MM.1S (cell line): Measurements from ENCODE around the gene ARL6.

Experiments used
- DNase-seq: peaks from one replicate; pipeline ENCODE4 v3.0.0-alpha.2; 2015
- H2AFZ ChIP-seq: fragments of 300-600 bp; sonication (generic); 2 replicates; pipeline ENCODE4 v1.6.0; 2016; ENCODE audit warnings: antibody characterized with exemption, low read length
- H3F3A ChIP-seq: fragments of 300-600 bp; sonication (generic); 2 replicates; pipeline ENCODE4 v1.6.1; 2016; ENCODE audit warnings: mild to moderate bottlenecking, antibody characterized with exemption, low read length, moderate library complexity, mixed read lengths; ENCODE audit not compliant: insufficient read depth
- H3K27ac ChIP-seq: fragments of 300-600 bp; sonication (generic); 2 replicates; pipeline ENCODE4 v1.5.1; 2016; ENCODE audit warnings: mild to moderate bottlenecking, low read length
- H3K27me3 ChIP-seq: fragments of 300-600 bp; sonication (generic); replicated peaks from 2 replicates; pipeline ENCODE4 v1.6.0; 2016; ENCODE audit warnings: low read length; ENCODE audit not compliant: insufficient read depth
- H3K36me3 ChIP-seq: fragments of 300-600 bp; sonication (generic); replicated peaks from 2 replicates; pipeline ENCODE4 v1.6.1; 2016; ENCODE audit warnings: mild to moderate bottlenecking, low read length, mixed read lengths; ENCODE audit not compliant: insufficient read depth
- H3K4me1 ChIP-seq: fragments of 300-600 bp; sonication (generic); 2 replicates; pipeline ENCODE4 v1.6.1; 2016; ENCODE audit warnings: low read length, mixed read lengths
- H3K4me2 ChIP-seq: fragments of 300-600 bp; sonication (generic); 2 replicates; pipeline ENCODE4 v1.6.0; 2016; ENCODE audit warnings: low read depth, low read length
- H3K4me3 ChIP-seq: fragments of 300-600 bp; sonication (generic); 2 replicates; pipeline ENCODE4 v1.5.1; 2016; ENCODE audit warnings: low read length, mixed read lengths
- H3K79me2 ChIP-seq: fragments of 300-600 bp; sonication (generic); 2 replicates; pipeline ENCODE4 v1.6.1; 2016; ENCODE audit warnings: mixed run types, low read length, mixed read lengths
- H3K9ac ChIP-seq: fragments of 300-600 bp; sonication (generic); 2 replicates; pipeline ENCODE4 v1.6.1; 2016; ENCODE audit warnings: low read length, mixed read lengths
- H3K9me2 ChIP-seq: fragments of 300-600 bp; sonication (generic); replicated peaks from 2 replicates; pipeline ENCODE4 v1.6.1; 2016; ENCODE audit warnings: mild to moderate bottlenecking, low read length, mixed read lengths; ENCODE audit not compliant: insufficient read depth
- H3K9me3 ChIP-seq: fragments of 300-600 bp; sonication (generic); replicated peaks from 2 replicates; pipeline ENCODE4 v1.6.1; 2016; ENCODE audit warnings: mild to moderate bottlenecking, low read length, mixed read lengths; ENCODE audit not compliant: insufficient read depth
- H4K20me1 ChIP-seq: fragments of 300-600 bp; sonication (generic); 2 replicates; pipeline ENCODE4 v1.6.1; 2016; ENCODE audit warnings: mild to moderate bottlenecking, low read length, moderate library complexity, mixed read lengths; ENCODE audit not compliant: insufficient read depth
- CTCF ChIP-seq: fragments of 300-600 bp; sonication (generic); IDR thresholded peaks from 2 replicates; pipeline ENCODE4 v1.5.1; 2016; ENCODE audit warnings: antibody characterized with exemption, low read length, mixed read lengths
- EZH2 ChIP-seq: fragments of 300-600 bp; sonication (generic); optimal IDR thresholded peaks from 2 replicates; pipeline ENCODE3; 2017; ENCODE audit warnings: low read depth, mild to moderate bottlenecking, antibody characterized with exemption, low read length, mixed read lengths
- EZH2phosphoT487 ChIP-seq: fragments of 300-600 bp; sonication (generic); IDR thresholded peaks from 2 replicates; pipeline ENCODE4 v1.6.1; 2018; ENCODE audit warnings: antibody characterized with exemption, low read length

The ARL6 gene

DNA sequence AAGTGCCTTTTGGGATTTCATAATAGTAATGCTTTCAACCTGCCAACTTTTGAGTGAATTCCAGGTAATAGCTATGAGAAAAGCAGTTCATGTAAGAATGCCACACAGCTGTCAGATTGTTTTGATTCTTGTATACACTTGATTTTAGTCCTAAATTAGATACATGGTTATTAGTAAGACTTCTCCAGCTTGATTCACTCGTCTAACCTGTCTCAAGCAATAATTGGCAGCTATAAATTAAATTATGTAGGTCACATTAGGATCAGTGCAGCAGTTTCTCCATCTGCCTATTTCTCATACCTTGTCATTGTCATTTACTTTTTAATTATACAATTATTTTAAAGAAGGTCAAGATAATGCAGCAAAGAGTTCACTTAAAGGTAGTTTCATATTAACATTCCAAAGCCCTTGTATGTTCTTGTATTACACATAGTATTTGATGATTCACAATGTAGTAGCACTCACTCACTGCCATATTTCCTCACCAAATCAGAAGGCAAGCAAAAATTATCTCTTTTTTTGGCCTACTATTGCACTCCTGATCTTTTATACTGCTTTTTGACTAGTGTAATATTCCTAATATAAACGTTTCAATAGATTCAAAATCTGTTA is 46.3 kb downstream of the ARL6 start:
- Histone ChIP-seq H3K27ac (no peak overlapping the region), H3K9ac (no peak overlapping the region), H3K9me3 (no peaks in the 10 kb centered on the region), H2AFZ (no peak overlapping the region), H3K4me3 (no peak overlapping the region), H3K79me2 (no peaks in the 10 kb centered on the region), H3K36me3 (no peaks in the 10 kb centered on the region), H3F3A (no peaks in the 10 kb centered on the region), H3K4me1 (peaks cover 2% of the 10 kb centered on the region; the same call in 1 of the 2 replicates), H3K27me3 (no peaks in the 10 kb centered on the region), H3K9me2 (no peaks in the 10 kb centered on the region), H4K20me1 (no peaks in the 10 kb centered on the region), H3K4me2 (no peak overlapping the region)
- DNase-seq: no peak
- TF ChIP-seq EZH2phosphoT487: no peak
- no peak for TF ChIP-seq CTCF
- no peak for TF ChIP-seq EZH2

GRCh38 chr3:97815149-97815917 is 50.8 kb downstream of the ARL6 start:
- no peak for TF ChIP-seq CTCF
- TF ChIP-seq EZH2phosphoT487: no peak
- no peak for TF ChIP-seq EZH2
- Histone ChIP-seq H2AFZ (no peak overlapping the region), H3K9me3 (no peaks in the 10 kb centered on the region), H3K4me1 (peaks cover 8% of the 10 kb centered on the region; the same call in 1 of the 2 replicates), H4K20me1 (no peaks in the 10 kb centered on the region), H3K27ac (no peak overlapping the region), H3K79me2 (no peaks in the 10 kb centered on the region), H3K9ac (no peak overlapping the region), H3K36me3 (no peaks in the 10 kb centered on the region), H3K4me2 (no peak overlapping the region), H3K27me3 (no peaks in the 10 kb centered on the region), H3K9me2 (no peaks in the 10 kb centered on the region), H3K4me3 (no peak overlapping the region), H3F3A (no peaks in the 10 kb centered on the region)
- peak; percentile 41 for DNase-seq

DNA sequence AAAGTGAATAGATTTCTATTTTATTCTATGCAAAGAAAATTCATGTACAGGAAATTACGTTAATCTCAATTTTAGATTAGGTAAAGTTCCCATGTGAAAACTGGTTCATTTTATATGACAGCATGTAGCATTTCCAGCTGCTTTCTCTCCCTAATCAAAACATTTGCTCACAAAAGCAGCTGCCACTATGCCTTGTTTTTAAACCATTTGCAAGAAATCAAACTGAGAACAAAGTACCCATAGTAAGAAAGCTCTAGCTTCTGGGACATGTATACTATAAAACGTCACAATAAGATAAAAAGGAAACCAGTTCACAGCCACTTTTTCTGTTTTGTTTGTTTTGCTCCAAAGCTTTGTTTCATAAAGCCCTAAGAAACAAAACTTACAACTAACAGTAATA is 52.3 kb downstream of the ARL6 start:
- no peak overlapping the region for H2AFZ ChIP-seq
- no peak overlapping the region for H3K4me2 ChIP-seq
- H4K20me1 ChIP-seq: no peaks in the 10 kb centered on the region
- no peak for DNase-seq
- H3F3A ChIP-seq: peaks cover 13% of the 10 kb centered on the region
- no peaks in the 10 kb centered on the region for H3K27me3 ChIP-seq
- no peaks in the 10 kb centered on the region for H3K9me2 ChIP-seq
- no peak overlapping the region for H3K9ac ChIP-seq
- no peaks in the 10 kb centered on the region for H3K9me3 ChIP-seq
- no peaks in the 10 kb centered on the region for H3K36me3 ChIP-seq
- peaks cover 16% of the 10 kb centered on the region for H3K4me1 ChIP-seq
- H3K79me2 ChIP-seq: no peaks in the 10 kb centered on the region
- no peak overlapping the region for H3K27ac ChIP-seq
- no peak overlapping the region for H3K4me3 ChIP-seq
- no peak for TF ChIP-seq EZH2

GRCh38 chr3:97817965-97818364 is 53.4 kb downstream of the ARL6 start:
- Histone ChIP-seq H3K4me3 (no peak overlapping the region), H4K20me1 (no peaks in the 10 kb centered on the region), H2AFZ (no peak overlapping the region), H3K9me2 (no peaks in the 10 kb centered on the region), H3K36me3 (no peaks in the 10 kb centered on the region), H3F3A (peaks cover 13% of the 10 kb centered on the region), H3K9me3 (no peaks in the 10 kb centered on the region), H3K4me2 (no peak overlapping the region), H3K79me2 (peaks cover 5% of the 10 kb centered on the region; the same call in 1 of the 2 replicates), H3K9ac (no peak overlapping the region), H3K27me3 (no peaks in the 10 kb centered on the region), H3K27ac (no peak overlapping the region), H3K4me1 (peaks cover 16% of the 10 kb centered on the region)
- no peak for DNase-seq
- no peak for TF ChIP-seq EZH2phosphoT487
- TF ChIP-seq EZH2: no peak
- no peak for TF ChIP-seq CTCF
